A673 (cell line): ENCODE results near the gene ATG9B.

Source experiments
- EZH2 ChIP-seq: fragments of 200-600 bp; sonication (generic); IDR thresholded peaks from 2 replicates; pipeline ENCODE4 v1.6.1; 2017; ENCODE audit warnings: borderline replicate concordance, low read depth, mild to moderate bottlenecking, mixed read lengths, antibody characterized with exemption, low read length; ENCODE audit not compliant: poor library complexity, severe bottlenecking
- TF ChIP-seq, protein P1 (sequence below): fragments of 300-800, 200-600 bp; sonication (generic); conservative IDR thresholded peaks from 2 replicates; pipeline ENCODE4 v1.5.1; 2017; ENCODE audit warnings: low read depth, mild to moderate bottlenecking, antibody characterized with exemption, low read length, moderate library complexity, mixed read lengths

DNA sequence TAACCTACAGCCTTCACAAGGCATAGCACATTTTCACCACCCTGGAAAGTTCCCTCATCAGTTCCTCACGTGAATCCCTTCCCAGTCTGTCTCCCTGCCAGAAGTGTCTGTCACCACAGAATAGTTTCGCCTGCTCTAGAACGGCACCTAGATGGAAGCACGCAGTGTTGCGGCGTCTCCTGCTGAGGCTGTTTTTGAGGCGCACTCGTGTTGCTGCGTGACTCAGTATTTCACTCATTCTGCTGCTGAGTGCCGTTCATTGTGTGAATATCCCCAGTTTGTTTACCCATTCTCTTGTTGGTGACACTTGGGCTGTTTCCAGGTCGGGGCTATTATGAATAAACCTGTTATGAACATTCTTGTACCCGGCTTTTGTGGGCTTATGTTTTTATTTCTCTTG is 20.7 kb downstream of the ATG9B start:
- TF ChIP-seq, protein P1, sequence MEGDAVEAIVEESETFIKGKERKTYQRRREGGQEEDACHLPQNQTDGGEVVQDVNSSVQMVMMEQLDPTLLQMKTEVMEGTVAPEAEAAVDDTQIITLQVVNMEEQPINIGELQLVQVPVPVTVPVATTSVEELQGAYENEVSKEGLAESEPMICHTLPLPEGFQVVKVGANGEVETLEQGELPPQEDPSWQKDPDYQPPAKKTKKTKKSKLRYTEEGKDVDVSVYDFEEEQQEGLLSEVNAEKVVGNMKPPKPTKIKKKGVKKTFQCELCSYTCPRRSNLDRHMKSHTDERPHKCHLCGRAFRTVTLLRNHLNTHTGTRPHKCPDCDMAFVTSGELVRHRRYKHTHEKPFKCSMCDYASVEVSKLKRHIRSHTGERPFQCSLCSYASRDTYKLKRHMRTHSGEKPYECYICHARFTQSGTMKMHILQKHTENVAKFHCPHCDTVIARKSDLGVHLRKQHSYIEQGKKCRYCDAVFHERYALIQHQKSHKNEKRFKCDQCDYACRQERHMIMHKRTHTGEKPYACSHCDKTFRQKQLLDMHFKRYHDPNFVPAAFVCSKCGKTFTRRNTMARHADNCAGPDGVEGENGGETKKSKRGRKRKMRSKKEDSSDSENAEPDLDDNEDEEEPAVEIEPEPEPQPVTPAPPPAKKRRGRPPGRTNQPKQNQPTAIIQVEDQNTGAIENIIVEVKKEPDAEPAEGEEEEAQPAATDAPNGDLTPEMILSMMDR = no peak
- TF ChIP-seq EZH2 = no peak
